HG02884 (cell line): ENCODE results near the gene TSPAN15.

Experiments
- ATAC-seq: cut with Tn5 transposase; IDR thresholded peaks from one replicate; pipeline ENCODE4 v1.9.1; 2021; ENCODE audit warnings: mild to moderate bottlenecking, moderate library complexity; ENCODE audit not compliant: unreplicated experiment

Gene TSPAN15

GRCh38 chr10:69464401-69464800 lies 13.1 kb downstream of the TSPAN15 start:
- ATAC-seq, result no peak

DNA sequence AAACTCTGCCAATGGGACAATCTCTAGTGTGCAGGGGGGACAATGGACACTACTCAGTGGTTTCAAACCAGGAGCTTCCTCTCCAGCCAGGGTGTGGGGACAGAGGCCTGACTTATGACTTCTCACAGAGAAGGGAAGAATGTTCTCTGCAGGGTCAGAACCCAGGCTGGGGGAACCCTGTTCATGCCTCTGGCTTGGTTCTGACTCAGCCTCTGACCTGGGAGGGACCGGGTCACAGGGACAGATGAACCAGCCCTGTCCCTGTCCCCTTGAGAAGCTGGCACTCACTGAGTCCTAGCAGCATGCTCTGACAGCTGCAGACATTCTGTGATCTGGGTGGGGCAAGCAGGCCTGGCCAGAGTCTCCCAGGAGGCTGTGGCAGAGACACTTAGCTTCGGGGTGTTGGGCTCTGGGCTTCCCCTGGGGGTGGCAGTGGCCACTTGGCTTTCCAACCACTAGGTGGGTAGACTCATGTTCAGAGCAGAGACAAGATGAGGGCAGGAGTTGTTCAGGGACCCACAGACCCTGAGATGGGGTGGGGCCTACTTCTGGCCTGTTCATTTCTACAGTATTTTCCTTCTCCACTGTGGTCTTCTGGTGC lies 13.6 kb downstream of the TSPAN15 start:
- ATAC-seq, result no peak

- ATAC-seq, result no peak
Observed at GRCh38 chr10:69465457-69466157, 14.3 kb downstream of the TSPAN15 start.

DNA sequence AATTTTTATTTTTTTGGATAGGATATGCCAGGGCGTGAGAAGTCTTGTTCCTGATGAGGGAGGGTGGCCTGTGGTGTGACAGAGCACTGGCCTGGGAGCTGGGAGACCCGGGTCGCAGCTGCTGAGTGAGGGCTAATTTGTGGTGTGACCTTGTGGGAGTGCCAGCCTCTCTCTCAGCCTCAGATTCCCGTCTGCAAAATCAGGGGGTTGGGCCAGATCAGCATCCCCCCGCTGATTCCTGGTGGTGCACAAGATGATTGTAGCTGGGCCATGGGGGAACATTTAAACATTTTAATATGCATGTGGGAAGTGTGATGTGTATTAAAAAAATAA lies 14.9 kb downstream of the TSPAN15 start:
- no peak for ATAC-seq

GRCh38 chr10:69466689-69467088 lies 15.4 kb downstream of the TSPAN15 start:
- no peak for ATAC-seq

GRCh38 chr10:69467928-69468750 lies 16.9 kb downstream of the TSPAN15 start:
- ATAC-seq, result no peak

- ATAC-seq, result no peak
Observed at GRCh38 chr10:69468751-69469089, 17.5 kb downstream of the TSPAN15 start.

- ATAC-seq, result no peak
Observed at GRCh38 chr10:69469976-69470375, 18.7 kb downstream of the TSPAN15 start.

- no peak for ATAC-seq
Observed at GRCh38 chr10:69470463-69471384, 19.5 kb downstream of the TSPAN15 start.

DNA sequence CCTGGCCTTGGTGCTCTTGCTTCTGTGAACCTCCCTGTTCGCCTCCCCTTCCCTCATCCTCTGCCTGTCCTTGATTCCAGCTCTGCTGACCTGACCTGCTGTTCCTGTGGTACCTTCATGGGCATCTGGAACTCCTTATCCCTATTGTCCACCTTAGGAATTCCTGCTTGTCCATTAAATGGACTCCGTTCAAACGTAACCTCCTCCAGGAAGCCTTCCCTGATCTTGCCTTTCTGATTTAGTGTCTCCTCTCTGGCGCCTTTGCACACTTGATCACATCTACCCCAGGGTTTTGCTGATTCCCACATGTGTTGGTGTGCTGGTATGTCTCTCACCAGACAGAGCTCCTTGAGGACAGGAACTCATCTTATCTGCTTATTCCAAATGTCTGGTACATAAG lies 20.9 kb downstream of the TSPAN15 start:
- no peak for ATAC-seq

GRCh38 chr10:69472544-69472943 lies 21.3 kb downstream of the TSPAN15 start:
- ATAC-seq, result no peak

GRCh38 chr10:69473304-69473990 lies 22.2 kb downstream of the TSPAN15 start:
- no peak for ATAC-seq

DNA sequence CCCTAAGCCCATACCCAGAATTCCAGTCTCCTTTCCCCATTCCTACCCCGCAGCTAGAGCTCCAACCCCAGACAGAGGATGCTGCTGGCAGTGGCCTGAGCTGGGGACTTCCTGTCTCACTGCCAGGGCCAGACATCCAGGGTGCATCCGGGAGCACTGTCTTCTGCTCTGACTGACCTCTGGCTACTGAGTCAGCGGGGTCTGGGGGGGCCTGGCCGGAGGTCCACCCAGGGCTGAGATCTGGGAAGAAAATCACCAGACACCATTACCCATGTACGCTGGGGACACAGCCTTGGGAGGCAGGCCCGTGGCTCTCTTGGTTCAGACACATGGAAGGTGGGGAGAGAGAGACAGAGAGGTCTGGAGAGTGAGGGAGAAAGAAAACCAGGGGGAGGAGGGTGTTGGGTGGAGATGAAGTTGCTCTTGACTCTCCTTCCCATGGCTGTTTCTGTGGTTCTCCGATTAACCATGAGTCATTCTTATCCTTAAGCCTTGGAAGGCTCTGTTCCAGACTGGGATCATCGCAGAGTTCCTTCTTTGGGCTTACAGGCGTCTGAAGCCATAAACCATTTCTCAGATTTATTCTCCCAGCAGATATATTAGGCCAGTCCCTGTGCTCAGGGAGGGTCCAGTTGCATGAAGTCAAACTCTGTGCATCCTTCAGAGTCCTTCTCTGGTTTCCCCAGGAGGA lies 23.6 kb downstream of the TSPAN15 start:
- no peak for ATAC-seq

DNA sequence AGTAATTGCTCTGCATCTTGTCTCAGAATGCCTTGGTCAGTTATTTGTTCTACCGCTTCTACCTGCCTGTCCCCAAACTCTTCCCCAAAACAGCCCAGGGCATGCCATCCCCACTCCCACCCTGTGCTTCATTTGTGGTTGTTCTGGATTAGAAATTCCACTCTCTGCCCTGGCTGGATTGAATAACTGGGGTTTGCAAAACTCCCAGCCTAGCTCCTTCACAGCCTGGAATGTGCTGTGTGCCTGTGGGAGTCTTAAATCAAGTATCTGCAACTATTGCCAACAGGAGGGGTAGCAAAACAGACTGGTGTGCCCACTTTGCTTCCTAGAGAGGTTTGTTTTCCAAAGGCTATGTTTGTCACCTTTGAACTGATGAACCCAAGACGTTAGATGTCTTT lies 24.2 kb downstream of the TSPAN15 start:
- ATAC-seq, result no peak

DNA sequence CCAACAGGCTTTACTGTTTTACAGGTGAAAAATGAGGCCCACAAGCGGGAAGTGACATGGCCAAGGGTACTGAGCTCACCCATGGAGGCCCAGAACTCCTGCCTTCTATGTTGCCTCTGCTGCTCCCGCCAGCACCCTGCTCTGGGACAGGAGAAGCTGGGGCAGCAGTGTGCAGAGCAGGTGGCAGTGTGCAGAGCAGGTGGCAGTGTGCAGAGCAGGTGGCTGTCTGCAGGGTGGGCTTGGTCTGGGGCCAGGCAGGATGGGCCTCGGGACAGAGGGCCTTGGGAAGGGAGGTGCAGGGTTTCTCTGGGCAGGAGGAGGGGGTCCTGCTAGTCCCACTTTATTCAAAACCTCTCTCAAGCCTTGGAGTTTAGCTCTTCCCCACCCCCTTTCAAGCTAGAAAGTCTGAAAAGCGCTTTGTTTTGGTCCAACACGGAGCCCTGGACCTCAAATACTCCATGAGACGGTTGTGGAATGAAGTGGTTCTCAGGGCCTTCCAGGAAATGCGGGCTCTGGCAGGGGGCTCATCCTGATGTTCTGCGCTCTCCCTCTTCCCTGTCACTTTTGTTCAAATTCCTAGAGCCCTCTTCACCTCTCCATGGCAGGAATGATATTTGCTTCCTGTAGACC lies 26.8 kb downstream of the TSPAN15 start:
- ATAC-seq, result no peak

DNA sequence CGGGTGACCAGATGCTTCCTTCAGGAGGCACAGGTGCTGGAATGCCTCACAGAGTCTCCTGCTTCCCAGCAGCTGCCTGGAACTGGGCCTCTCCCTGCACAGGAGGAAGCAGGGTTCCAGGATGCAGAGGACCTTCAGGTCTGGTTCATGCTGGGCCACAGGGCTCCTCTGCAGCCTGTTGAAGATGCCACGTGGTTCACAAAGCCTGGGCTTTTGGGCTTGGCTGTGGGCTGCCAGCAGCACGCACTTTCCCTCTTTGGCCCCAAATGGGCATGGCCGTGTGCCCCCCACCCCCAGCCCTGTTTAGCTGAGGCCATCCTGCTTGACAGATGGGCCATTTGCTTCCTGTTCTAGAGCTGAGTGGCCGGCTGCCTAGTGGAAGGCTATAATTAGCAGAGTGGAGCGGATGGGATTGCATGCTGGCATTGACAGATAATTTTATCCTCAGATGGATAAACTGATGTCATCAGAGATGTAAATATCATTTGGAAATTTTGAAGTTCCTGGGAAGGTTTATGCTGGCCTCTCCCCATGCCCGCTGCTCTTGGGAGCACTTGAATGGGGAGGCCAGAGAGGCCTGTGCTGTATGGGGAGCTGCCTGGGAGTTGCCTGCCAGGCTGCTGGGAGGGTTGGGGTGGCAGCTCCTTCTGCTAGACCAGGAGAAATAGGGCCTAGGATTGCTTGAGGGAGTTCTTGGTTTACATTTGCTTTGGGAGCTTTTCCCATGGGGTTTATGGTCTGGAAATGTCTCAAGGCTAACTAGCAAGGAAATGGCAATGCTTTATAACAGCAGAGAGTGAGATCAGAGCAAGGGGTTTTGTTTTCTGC lies 28.2 kb downstream of the TSPAN15 start:
- ATAC-seq, result no peak

DNA sequence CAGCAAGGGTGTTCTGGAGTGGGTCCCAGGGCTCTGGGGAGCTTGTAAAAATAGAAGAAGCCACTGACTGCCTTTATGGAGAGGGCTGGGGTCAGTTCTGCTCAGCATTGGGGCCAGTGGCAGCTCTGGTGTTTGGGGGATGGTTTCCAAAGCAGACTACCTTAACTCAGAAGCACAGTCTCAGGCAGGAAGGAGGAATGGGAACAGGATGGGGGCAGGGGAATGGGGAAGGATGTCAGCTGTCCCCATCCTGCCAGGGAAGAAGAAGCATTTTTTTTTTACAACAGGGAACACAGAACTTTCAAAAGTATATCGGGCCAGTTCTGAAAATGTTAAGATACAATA lies 28.8 kb downstream of the TSPAN15 start:
- ATAC-seq, result no peak

DNA sequence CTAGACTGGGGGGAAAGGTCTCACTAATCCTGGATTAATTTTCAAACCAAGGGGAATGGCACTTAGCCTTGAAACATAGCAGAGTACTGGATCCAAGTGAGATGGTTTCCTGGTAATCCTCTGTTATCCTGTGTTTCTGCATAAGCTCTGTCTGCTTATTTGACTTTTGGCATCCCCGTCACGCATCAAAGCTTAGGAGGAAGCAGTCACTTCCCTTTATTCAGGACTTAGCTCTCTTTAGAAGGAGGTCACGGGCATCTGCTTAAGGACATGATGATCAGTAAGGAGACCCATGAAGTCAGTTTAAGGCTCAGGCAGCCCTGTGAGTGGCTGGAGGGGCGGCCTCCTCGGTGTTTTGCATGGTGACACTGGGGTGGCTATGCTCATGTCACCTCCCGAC lies 30.0 kb downstream of the TSPAN15 start:
- no peak for ATAC-seq
